Thyroid gland (tissue), 4 donors: Measurements from ENCODE around the gene NLK.

Source experiments
- CTCF ChIP-seq, 6 experiments: fragments of 200-600 bp in 3 of 6; fragments of 450-650 bp in 3 of 6; sonication (generic) in 3 of 6; IDR thresholded peaks; one replicate each; pipeline ENCODE4 v1.5.1; 2016 to 2019; ENCODE audit warnings: antibody characterized with exemption in 6 of 6, mild to moderate bottlenecking in 2 of 6, inconsistent platforms in 1 of 6, moderate library complexity in 1 of 6
- POLR2A ChIP-seq, 2 donors: fragments of 450-650 bp; IDR thresholded peaks; one replicate each; pipeline ENCODE4 v1.6.1; 2017; ENCODE audit warnings: antibody characterized with exemption in 2 of 2, mild to moderate bottlenecking in 2 of 2, moderate library complexity in 1 of 2

- TF ChIP-seq CTCF (IDR thresholded peaks at IDR 0.05) (no peak), POLR2A (IDR thresholded peaks at IDR 0.05) (no peak)
Observed at GRCh38 chr17:28030386-28030785, 12.1 kb upstream of the NLK start.
